H54 (cell line): Measurements from ENCODE around the gene POR.
"Not testable (repeated sequence)": the region's sequence is repeated elsewhere in the genome, so short reads cannot be mapped to it uniquely, and the experiment has no call there.

ENCODE experiments used
- DNase-seq: peaks from one replicate; pipeline ENCODE4 v3.0.0; 2011; ENCODE audit warnings: low spot score, mixed read lengths; ENCODE audit not compliant: insufficient read length
- FAIRE-seq: peaks from 3 replicates; lab custom pipeline; 2011; peaks lifted over from hg19 to GRCh38; lab: Jason Lieb, UNC
- POLR2A ChIP-seq: IDR thresholded peaks from 2 replicates; pipeline ENCODE4 v1.6.1; 2011; ENCODE audit warnings: low read depth, mild to moderate bottlenecking, low read length

Gene POR

GRCh38 chr7:76000566-76000965 lies 85.6 kb downstream of the POR start:
- no peak for DNase-seq
- FAIRE-seq: no peak
- TF ChIP-seq POLR2A: no peak

- no peak for TF ChIP-seq POLR2A
- DNase-seq: no peak
- no peak for FAIRE-seq
Observed at GRCh38 chr7:76002139-76002538, 87.2 kb downstream of the POR start.

- TF ChIP-seq POLR2A: no peak
- no peak for FAIRE-seq
Observed at GRCh38 chr7:76002822-76003221, 87.9 kb downstream of the POR start.

GRCh38 chr7:76003351-76003750 lies 88.4 kb downstream of the POR start:
- DNase-seq (no peak), FAIRE-seq (no peak)
- TF ChIP-seq POLR2A: no peak

More at GRCh38 chr7:76002822-76003221, 87.9 kb downstream of the POR start:
- no peak for DNase-seq

- not testable (repeated sequence) for DNase-seq, FAIRE-seq
Observed at GRCh38 chr7:76005004-76005403, 90.0 kb downstream of the POR start.

GRCh38 chr7:76008156-76008687 lies 93.3 kb downstream of the POR start:
- DNase-seq: no peak
- FAIRE-seq: no peak
- TF ChIP-seq POLR2A: no peak

GRCh38 chr7:76009672-76010600 lies 95.0 kb downstream of the POR start:
- DNase-seq (no peak), FAIRE-seq (no peak)
- no peak for TF ChIP-seq POLR2A

- DNase-seq (no peak), FAIRE-seq (no peak)
- no peak for TF ChIP-seq POLR2A
Observed at GRCh38 chr7:76011442-76011861, 96.5 kb downstream of the POR start.

GRCh38 chr7:76016191-76016947 lies 101.4 kb downstream of the POR start:
- no peak for FAIRE-seq
- DNase-seq: no peak
- TF ChIP-seq POLR2A: no peak

- not testable (repeated sequence) for DNase-seq, FAIRE-seq
Observed at GRCh38 chr7:76018520-76018919, 103.6 kb downstream of the POR start.

- DNase-seq (peak; percentile 75), FAIRE-seq (no peak)
- no peak for TF ChIP-seq POLR2A
Observed at GRCh38 chr7:76020031-76020714, 105.2 kb downstream of the POR start.

GRCh38 chr7:76022026-76022780 lies 107.2 kb downstream of the POR start:
- FAIRE-seq (no peak), DNase-seq (no peak)
- no peak for TF ChIP-seq POLR2A

GRCh38 chr7:76023002-76023401 lies 108.0 kb downstream of the POR start:
- DNase-seq (no peak), FAIRE-seq (no peak)
- no peak for TF ChIP-seq POLR2A

GRCh38 chr7:76029682-76030081 lies 114.7 kb downstream of the POR start:
- not testable (repeated sequence) for DNase-seq, FAIRE-seq
